Measurements from ENCODE around the gene SMAP1.

SMAP1 gene

DNA sequence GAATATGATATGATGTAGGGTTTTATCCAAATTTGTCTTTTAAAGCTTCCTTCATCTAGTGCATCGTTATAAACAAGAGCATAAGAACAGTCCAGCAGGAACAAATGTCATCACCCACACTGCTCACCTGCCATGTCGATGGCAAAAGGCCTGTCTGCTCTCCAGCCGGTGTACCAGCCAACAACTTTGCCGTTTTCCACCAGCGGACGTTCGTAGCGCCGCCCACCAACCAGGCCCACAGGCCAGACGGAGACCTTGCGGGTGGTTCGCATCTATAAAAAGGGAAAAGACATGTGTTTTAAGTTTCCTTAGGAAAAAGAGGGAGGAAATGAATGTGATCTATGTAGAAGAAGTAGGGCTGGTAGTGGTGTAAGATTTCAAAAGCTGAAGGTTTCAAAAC, 226.3 kb downstream of the SMAP1 start:
- no peak for DNase-seq (ENCODE audit: low spot score)

DNA sequence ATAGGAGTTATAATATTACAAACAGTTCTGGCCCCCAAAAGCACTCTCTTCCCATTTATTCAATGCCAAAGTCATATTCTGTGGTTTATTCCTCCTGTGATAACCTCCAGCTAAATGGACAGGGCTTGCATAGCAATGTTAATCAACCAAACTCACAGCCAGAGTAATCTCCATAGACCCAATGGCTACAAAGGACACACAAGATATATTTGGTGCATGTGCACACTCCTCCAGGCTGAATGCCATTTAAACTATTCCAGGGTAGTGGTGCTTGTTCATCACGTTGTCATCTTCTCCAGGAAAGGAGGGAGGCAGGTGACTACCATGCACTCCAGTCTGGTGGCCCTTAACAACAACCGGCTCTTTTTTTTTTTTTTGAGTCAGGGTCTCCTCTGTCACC, 232.4 kb downstream of the SMAP1 start:
- DNase-seq (ENCODE audit: low spot score), result no peak

DNA sequence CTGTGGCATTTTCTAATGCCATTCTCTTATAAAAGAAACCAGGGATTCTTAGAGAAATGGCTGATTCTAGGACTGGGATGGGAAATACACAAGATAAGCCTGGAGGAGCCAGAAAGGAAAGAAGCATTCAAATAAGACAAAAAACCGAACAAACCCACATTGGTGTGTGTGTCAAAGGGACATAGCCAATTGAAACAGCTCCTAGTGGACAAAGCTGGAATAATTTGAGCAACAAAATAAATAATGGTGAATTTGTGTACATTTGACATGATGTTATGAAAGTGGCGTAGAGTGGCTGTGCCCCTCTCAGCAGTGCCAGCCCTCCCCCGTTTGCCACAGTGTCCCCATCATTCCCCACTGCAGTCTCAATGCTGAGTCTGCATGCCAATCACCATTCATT, 233.6 kb downstream of the SMAP1 start:
- no peak for DNase-seq (ENCODE audit: low spot score)

DNA sequence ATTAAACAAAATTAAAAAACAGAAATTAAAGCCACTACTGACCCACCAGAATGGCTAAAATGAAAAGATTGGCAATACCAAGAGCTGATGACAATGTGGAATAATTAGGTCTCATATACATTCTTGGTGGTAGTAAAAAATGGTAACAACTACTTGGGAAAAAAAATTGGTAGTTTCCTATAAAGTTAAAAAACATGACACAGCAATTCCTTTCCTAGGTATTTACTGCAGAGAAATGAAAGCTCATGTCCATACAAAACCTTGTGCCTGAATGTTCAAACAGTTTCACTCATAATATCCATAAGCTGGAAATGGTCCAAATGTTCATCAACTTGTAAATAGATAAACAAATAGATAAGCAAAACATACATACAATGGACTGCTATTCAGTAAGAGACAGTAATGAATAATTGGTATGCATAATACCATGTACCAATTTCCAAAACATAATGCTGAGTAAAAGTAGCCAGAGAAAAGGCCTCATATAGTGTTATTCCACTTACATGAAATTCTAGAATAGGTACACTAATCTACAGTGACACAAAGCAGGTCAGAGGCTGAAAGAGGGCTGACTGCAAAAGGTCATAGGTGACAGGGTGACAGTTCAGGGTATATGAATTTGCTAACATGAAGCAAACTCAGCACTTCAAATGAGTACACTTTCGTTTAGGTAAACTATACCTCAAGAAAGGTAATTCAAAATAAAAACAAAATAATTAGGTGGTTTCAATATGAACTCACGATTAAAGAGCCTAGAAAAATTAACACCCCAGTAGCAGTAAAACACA, 236.2 kb downstream of the SMAP1 start:
- DNase-seq (ENCODE audit: low spot score), result no peak

DNA sequence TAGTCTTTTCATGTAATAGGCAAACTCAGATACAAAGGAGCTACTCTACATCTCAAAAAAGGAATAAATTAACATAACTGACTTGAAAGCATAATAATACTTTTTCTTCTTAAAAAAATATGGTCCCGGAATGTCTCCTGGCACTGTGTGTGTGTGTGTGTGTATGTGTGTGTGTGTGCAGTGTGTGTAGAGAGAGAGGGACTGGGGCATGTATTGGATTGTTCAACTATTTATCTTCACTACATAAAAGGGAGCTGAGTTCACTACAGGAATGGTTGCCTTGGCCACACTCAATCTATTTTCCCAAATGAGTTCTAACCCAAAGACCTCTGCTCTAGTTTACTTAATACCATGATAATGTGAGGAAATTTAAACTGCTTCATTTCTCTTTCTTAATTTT, 238.1 kb downstream of the SMAP1 start:
- DNase-seq (ENCODE audit: low spot score), result no peak
